Right hindlimb (tissue), 1 donor: Measurements from ENCODE around the gene RSPRY1.
"Not testable (repeated sequence)": the region's sequence is repeated elsewhere in the genome, so short reads cannot be mapped to it uniquely, and the experiment has no call there.

Source experiments
- DNase-seq: peaks from one replicate; pipeline ENCODE4 v3.0.0-alpha.2; 2018

Gene RSPRY1

DNA sequence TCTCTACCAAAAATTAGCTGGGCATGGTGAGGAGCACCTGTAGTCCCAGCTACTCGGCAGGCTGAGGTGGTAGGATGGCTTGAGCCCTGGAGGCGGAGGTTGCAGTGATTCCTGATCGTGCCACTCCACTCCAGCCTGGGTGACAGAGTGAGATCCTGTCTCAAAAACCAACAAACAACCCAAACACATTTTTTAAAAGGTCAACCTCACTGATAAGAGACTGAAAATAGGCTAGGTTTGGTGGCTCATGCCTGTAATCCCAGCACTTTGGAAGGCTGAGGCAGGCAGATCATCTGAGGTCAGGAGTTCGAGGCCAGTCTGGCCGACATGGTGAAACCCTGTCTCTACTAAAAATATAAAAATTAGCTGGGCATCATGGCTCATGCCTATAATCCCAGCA lies 89.8 kb downstream of the RSPRY1 start:
- DNase-seq: not testable (repeated sequence)

- no peak for DNase-seq
Observed at GRCh38 chr16:57276596-57276995, 90.5 kb downstream of the RSPRY1 start.

DNA sequence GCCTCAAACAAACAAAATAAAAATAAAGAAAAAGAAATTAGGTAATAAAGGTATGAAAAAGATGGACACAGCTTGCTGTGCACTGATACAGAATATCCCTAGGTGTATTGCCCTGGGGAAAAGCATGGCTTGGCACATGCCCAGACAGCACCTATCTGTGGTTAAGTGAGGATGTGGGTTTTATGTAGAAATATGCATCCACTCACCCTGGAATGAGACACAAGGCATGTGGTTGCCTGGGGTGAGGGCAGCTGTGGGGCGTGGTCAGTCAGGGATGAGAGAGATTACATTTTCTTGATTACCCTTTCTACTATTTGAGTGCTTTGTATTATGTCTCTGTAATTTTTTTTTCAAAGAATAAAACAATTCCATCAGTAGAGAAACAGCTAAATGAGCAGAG lies 91.5 kb downstream of the RSPRY1 start:
- no peak for DNase-seq

- DNase-seq: no peak
Observed at GRCh38 chr16:57278494-57278893, 92.4 kb downstream of the RSPRY1 start.

DNA sequence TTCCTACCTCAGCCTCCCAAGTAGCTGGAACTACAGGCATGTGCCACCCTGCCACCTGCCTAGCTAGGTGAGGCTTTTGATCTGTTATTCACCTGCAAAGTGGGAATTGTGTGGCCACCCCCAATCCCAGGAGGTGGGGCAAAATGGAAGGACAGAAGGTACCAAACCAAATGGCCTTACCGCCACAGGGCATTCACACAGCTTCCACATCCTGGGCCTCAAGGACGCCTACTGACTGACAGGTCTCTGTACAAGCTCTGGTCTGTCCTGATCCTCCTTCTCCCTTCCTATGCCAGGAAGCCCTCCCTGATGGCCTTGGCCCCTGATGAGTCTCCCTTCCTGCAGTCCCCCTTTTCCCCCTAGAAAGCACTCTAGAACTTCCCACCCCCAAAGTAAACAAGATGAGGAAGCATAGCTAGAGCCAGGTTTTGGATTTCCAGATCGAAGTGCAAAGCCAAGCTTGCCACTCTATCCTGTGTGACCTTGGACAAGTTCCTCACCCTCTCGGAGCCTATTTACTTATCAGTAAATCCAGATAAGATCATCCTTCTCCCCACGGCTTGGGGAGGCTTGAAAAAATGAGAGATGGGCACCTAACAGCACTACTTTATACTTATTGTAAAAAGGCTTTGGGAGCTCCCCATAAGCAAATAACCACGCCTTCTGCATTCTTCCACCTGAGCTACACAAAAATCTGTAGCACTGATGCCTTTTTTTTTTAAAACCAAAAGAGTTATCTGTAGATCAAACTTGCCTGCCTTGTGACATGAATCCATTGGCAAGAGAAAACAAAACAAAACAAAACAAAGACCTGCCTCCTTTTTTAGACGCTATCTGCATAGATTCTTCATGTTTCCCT lies 93.9 kb downstream of the RSPRY1 start:
- no peak for DNase-seq

- no peak for DNase-seq
Observed at GRCh38 chr16:57281791-57282190, 95.7 kb downstream of the RSPRY1 start.

- DNase-seq: no peak
Observed at GRCh38 chr16:57282510-57283213, 96.5 kb downstream of the RSPRY1 start.

GRCh38 chr16:57283214-57283958 lies 97.3 kb downstream of the RSPRY1 start:
- no peak for DNase-seq

DNA sequence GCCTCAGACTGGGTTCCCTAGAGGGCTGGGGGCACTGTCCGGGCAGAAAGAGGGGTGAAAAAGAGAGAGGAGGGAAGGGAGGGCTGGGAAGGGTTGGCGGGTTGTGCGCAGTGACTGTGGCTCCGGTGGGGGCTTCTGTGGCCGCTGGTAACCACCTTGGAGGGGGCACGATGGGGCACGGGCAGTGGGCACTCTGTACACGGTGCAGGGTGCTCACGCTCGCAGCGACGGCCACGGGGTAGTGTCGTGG lies 97.8 kb downstream of the RSPRY1 start:
- no peak for DNase-seq

DNA sequence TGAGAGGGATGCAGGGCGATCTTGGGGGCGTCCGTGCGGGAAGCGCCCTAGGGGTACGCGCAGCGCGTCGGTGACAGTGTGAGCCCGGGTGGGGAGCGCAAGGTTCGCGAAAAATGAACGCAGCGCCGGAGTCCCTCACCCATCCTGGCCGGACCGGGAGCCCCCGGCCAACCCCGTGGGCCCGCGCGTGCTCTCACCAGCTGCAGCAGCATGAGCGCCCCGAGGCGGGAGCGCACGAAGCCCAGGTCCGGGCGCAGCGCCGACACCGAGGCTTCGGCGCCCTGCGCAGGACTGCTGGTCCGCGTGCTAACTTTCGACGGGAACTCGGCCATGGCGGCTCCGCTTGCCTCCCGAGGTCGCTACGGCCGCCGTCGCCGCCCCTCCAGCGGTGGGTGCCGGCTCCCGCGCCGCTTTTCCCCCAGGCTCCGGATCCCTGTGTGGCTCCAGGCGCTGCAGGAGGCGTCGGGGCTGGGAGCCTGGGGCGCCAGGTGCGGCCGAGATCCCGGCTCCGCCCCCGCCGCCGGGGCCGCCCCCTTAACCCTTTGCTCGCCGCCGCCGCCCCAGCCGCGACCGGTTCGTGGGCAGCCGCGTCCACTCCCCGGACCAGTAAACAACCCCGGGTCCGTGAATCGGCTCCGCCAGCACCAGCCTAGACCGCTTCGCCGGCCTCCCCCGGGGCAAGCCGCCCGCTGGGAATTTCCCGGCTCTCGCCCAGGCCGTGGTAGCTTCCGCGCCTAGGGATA lies 98.3 kb downstream of the RSPRY1 start, which contains the start of gene PLLP:
PLLP (minus strand) TSS at position 464 of the 743 bp plus-strand sequence; CDS start at position 332, 132 bp downstream.
- peak; percentile 47 for DNase-seq

DNA sequence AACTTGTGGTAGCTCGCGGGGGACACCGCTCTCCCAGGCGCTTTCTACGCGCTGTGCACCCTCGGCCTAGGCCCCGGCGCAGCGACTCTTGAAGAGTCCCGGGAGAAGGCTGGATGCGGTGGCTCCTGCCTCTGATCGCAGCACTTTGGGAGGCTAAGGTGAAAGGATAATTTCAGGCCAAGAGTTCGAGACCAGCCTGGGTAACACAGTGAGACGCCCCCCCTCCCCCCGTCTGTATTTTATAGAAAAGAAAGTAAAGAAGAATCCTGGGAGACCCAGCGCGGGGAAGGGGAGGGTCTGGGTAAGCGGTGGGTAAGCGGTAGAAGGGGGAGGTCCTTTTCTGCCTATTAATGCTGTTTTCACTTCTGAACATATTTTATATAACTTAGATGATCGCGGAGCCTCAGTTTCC lies 98.8 kb downstream of the RSPRY1 start:
- DNase-seq: no peak

- no peak for DNase-seq
Observed at GRCh38 chr16:57285379-57285778, 99.2 kb downstream of the RSPRY1 start.

GRCh38 chr16:57289391-57290257 lies 103.5 kb downstream of the RSPRY1 start:
- DNase-seq: no peak
